ENCODE measurements around the gene ATP6V1E1. TPM values are rescaled to one million over a fixed set of nuclear protein-coding genes. Genes with fewer than 3 reads are reported as not detected.
A peak's percentile ranks its signal among the peaks of the same experiment; 100 is the strongest.

Gene ATP6V1E1
- polyA plus RNA-seq, 1 experiment: 140 TPM

- Histone ChIP-seq H3K36me3 (ENCODE audit: control insufficient read depth, insufficient read depth, low read length) (peaks cover 7% of the 10 kb centered on the region), H3K27me3 (ENCODE audit: control insufficient read depth, insufficient read depth, low read length) (no peaks in the 10 kb centered on the region), H3K4me3 (ENCODE audit: low read depth, low read length) (no peak overlapping the region)
- no peak for DNase-seq (ENCODE audit: low read depth)
- ChIA-PET CTCF (interaction anchor here (1.2 kb wide), 1 partner anchor 45 kb away, joined by 3 read pairs; no protein-coding TSS in a partner anchor), POLR2A (no interaction called here)
- no peak for TF ChIP-seq CTCF (IDR thresholded peaks at IDR 0.05; ENCODE audit: insufficient read depth, low read depth, low read length)
Measured at GRCh38 chr22:17603668-17604067, 24.9 kb downstream of the ATP6V1E1 start.

DNA sequence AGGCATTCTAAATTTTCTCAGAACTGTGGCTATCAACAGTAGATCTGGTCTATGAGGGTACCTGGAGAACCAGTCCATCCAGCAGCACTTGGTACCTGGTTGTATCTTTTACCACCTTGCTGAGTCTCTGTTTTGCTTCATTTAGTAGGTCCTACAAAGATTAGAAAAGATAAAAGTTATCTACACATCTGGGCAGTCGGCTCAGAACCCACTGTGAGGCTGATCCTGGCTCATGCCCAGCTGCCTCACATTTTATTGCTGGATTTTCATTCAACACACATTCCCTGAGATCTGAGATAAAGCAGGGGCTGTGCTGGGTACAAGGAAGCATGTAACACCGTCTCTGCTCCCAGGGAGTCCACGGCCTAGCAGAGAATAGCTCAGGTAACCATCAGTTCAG is 27.5 kb downstream of the ATP6V1E1 start:
- Histone ChIP-seq H3K36me3 (ENCODE audit: control insufficient read depth, insufficient read depth, low read length) (peaks cover 14% of the 10 kb centered on the region), H3K4me3 (ENCODE audit: low read depth, low read length) (no peak overlapping the region), H3K27me3 (ENCODE audit: control insufficient read depth, insufficient read depth, low read length) (no peaks in the 10 kb centered on the region)
- TF ChIP-seq CTCF (IDR thresholded peaks at IDR 0.05; ENCODE audit: insufficient read depth, low read depth, low read length): no peak
- DNase-seq (ENCODE audit: low read depth): no peak
- POLR2A ChIA-PET: no interaction called here
- CTCF ChIA-PET: interaction anchor here (0.6 kb wide), 1 partner anchor 30 kb away, joined by 3 read pairs; no protein-coding TSS in a partner anchor

DNA sequence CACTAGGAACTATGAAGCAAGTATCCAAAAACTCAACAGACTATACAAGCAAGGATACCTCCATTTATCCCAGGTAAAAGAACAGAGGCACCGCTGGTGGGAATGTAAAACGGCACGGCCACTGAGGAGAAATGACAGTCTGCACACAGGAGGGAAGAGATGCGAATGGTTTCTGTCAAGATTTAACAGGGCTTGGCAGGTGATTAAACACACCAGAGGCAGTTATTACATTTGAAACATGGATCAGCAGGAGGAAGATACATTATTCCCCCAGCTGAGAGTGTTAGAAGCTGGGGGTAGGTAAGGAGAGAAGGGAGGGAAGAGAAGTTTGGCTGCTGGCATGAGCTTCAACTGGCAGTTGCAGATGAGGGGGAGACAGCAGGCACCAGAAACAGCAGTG is 30.2 kb downstream of the ATP6V1E1 start:
- DNase-seq (ENCODE audit: low read depth): no peak
- POLR2A ChIA-PET: no interaction called here
- Histone ChIP-seq H3K36me3 (ENCODE audit: control insufficient read depth, insufficient read depth, low read length) (peaks cover 20% of the 10 kb centered on the region), H3K27me3 (ENCODE audit: control insufficient read depth, insufficient read depth, low read length) (no peaks in the 10 kb centered on the region), H3K4me3 (ENCODE audit: low read depth, low read length) (no peak overlapping the region)
- TF ChIP-seq CTCF (IDR thresholded peaks at IDR 0.05; ENCODE audit: insufficient read depth, low read depth, low read length): no peak
- CTCF ChIA-PET: no interaction called here

DNA sequence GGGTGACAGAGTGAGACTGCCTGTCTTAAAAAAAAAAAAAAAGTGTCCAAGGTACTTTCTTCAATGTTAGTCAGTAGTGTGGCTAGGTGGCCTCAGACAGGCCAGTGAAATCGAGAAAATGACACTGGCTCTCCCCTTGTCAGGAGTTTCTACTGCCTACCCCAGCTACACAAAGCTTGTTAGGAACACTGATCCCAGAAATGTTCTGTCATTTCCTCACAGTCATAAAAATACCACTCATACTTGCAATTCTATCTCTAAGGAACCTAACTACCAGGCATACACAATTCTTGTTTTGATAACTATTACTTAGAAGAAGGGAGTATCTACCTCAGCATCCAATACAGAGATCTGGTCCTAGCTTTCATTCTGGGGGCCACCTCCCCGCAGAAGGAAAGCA is 31.3 kb downstream of the ATP6V1E1 start:
- peaks cover 23% of the 10 kb centered on the region for H3K36me3 ChIP-seq (ENCODE audit: control insufficient read depth, insufficient read depth, low read length)
- CTCF ChIA-PET: interaction anchor here (0.6 to 0.8 kb wide), 2 partner anchors 38 to 44 kb away, joined by 3 to 4 read pairs; no protein-coding TSS in a partner anchor
- peak; percentile 44 for DNase-seq (ENCODE audit: low read depth)
- POLR2A ChIA-PET: no interaction called here
- H3K4me3 ChIP-seq (ENCODE audit: low read depth, low read length): no peak overlapping the region
- no peak for TF ChIP-seq CTCF (IDR thresholded peaks at IDR 0.05; ENCODE audit: insufficient read depth, low read depth, low read length)
- H3K27me3 ChIP-seq (ENCODE audit: control insufficient read depth, insufficient read depth, low read length): no peaks in the 10 kb centered on the region

DNA sequence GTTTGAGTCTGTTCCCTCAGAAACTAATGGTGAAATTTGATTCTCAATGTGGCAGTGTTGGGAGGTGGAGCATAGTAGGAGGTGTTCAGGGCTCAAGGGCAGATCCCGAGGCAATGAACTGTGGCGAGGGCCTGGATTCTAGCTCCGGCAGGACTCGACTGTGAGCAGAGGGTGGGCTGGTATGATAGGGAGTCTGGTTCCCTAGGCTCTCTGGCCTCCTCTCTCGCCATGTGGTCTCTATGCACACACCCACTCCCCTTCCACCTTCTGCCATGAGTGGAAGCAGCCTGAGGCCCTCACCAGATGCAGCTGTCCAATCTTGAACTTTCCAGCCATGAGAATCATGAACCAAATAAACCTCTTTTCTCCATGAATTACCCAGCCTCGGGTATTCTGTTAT is 32.3 kb downstream of the ATP6V1E1 start:
- POLR2A ChIA-PET: no interaction called here
- TF ChIP-seq CTCF (IDR thresholded peaks at IDR 0.05; ENCODE audit: insufficient read depth, low read depth, low read length): no peak
- Histone ChIP-seq H3K36me3 (ENCODE audit: control insufficient read depth, insufficient read depth, low read length) (peaks cover 23% of the 10 kb centered on the region), H3K27me3 (ENCODE audit: control insufficient read depth, insufficient read depth, low read length) (no peaks in the 10 kb centered on the region), H3K4me3 (ENCODE audit: low read depth, low read length) (no peak overlapping the region)
- DNase-seq (ENCODE audit: low read depth): no peak
- CTCF ChIA-PET: no interaction called here
